ENCODE results near the gene MFSD6.

The MFSD6 gene

GRCh38 chr2:190425883-190426658 is 17.9 kb downstream of the MFSD6 start:
- TF ChIP-seq TEAD4 (IDR thresholded peaks at IDR 0.05) (no peak), YY1 (IDR thresholded peaks at IDR 0.05; ENCODE audit: low read depth) (no peak), NFIC (IDR thresholded peaks at IDR 0.05) (no peak), REST (IDR thresholded peaks at IDR 0.05; ENCODE audit: low read depth) (no peak), EP300 (IDR thresholded peaks at IDR 0.05; ENCODE audit: borderline replicate concordance) (no peak), CEBPB (IDR thresholded peaks at IDR 0.05) (no peak), CREB1 (IDR thresholded peaks at IDR 0.05; ENCODE audit: low read depth) (no peak), FOXM1 (IDR thresholded peaks at IDR 0.05; ENCODE audit: borderline replicate concordance, low read depth) (no peak), ZBTB7A (IDR thresholded peaks at IDR 0.05; ENCODE audit: low read depth) (no peak), RAD21 (IDR thresholded peaks at IDR 0.05; ENCODE audit: low read depth) (no peak), MAX (IDR thresholded peaks at IDR 0.05) (no peak), TCF12 (IDR thresholded peaks at IDR 0.05; ENCODE audit: low read depth) (no peak), TAF1 (IDR thresholded peaks at IDR 0.05; ENCODE audit: low read depth) (no peak), EGR1 (IDR thresholded peaks at IDR 0.05) (no peak)
- TF ChIP-seq, protein P1, sequence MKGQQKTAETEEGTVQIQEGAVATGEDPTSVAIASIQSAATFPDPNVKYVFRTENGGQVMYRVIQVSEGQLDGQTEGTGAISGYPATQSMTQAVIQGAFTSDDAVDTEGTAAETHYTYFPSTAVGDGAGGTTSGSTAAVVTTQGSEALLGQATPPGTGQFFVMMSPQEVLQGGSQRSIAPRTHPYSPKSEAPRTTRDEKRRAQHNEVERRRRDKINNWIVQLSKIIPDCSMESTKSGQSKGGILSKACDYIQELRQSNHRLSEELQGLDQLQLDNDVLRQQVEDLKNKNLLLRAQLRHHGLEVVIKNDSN (IDR thresholded peaks at IDR 0.05) = no peak

GRCh38 chr2:190431907-190432306 is 23.8 kb downstream of the MFSD6 start:
- TF ChIP-seq EP300 (IDR thresholded peaks at IDR 0.05; ENCODE audit: borderline replicate concordance) = no peak
- no peak for TF ChIP-seq CEBPB (IDR thresholded peaks at IDR 0.05)
- TF ChIP-seq TEAD4 (IDR thresholded peaks at IDR 0.05) = no peak
- TF ChIP-seq ZBTB7A (IDR thresholded peaks at IDR 0.05; ENCODE audit: low read depth) = no peak
- TF ChIP-seq CREB1 (IDR thresholded peaks at IDR 0.05; ENCODE audit: low read depth) = no peak
- TF ChIP-seq EGR1 (IDR thresholded peaks at IDR 0.05) = no peak
- TF ChIP-seq REST (IDR thresholded peaks at IDR 0.05; ENCODE audit: low read depth) = no peak
- TF ChIP-seq, protein P1 (IDR thresholded peaks at IDR 0.05) = no peak
- no peak for TF ChIP-seq TAF1 (IDR thresholded peaks at IDR 0.05; ENCODE audit: low read depth)
- no peak for TF ChIP-seq NFIC (IDR thresholded peaks at IDR 0.05)
- TF ChIP-seq RAD21 (IDR thresholded peaks at IDR 0.05; ENCODE audit: low read depth) = no peak
- no peak for TF ChIP-seq FOXM1 (IDR thresholded peaks at IDR 0.05; ENCODE audit: borderline replicate concordance, low read depth)
- TF ChIP-seq MAX (IDR thresholded peaks at IDR 0.05) = no peak
- no peak for TF ChIP-seq YY1 (IDR thresholded peaks at IDR 0.05; ENCODE audit: low read depth)
- TF ChIP-seq TCF12 (IDR thresholded peaks at IDR 0.05; ENCODE audit: low read depth) = no peak

GRCh38 chr2:190432567-190433231 is 24.5 kb downstream of the MFSD6 start:
- no peak for TF ChIP-seq RAD21 (IDR thresholded peaks at IDR 0.05; ENCODE audit: low read depth)
- no peak for TF ChIP-seq REST (IDR thresholded peaks at IDR 0.05; ENCODE audit: low read depth)

DNA sequence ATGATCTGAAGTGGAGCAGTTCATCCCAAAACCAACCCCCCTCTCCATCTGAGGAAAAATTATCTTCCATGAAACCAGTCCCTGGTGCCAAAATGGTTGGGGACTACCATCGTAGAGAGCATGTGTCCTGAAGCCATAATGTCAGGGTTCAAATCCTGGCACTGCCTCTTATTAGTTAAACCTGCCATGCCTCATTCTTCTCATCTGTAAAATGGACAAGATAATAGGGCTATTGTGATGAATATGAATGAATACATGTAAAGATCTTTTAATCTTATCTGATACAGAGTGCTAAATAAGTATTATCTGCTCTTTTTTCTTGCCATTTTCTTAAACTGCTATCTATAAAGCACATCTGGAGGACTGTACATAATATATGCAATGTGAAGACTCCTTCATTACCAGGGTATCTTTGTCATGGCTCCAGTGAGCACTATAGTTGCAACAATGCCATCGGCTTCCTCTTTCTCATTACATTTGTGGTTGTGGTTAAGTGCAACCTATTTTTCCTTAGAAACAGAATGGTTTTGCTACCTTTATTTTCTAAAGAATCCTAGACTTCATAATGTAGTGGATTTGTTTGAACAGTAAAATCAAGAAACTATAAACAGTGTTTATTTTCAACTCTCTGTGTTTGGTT is 27.0 kb downstream of the MFSD6 start:
- TF ChIP-seq REST (IDR thresholded peaks at IDR 0.05; ENCODE audit: low read depth) (no peak), CREB1 (IDR thresholded peaks at IDR 0.05; ENCODE audit: low read depth) (no peak), MAX (IDR thresholded peaks at IDR 0.05) (no peak), FOXM1 (IDR thresholded peaks at IDR 0.05; ENCODE audit: borderline replicate concordance, low read depth) (no peak), TCF12 (IDR thresholded peaks at IDR 0.05; ENCODE audit: low read depth) (no peak), TAF1 (IDR thresholded peaks at IDR 0.05; ENCODE audit: low read depth) (no peak), YY1 (IDR thresholded peaks at IDR 0.05; ENCODE audit: low read depth) (no peak), CEBPB (IDR thresholded peaks at IDR 0.05) (no peak), ZBTB7A (IDR thresholded peaks at IDR 0.05; ENCODE audit: low read depth) (no peak), EGR1 (IDR thresholded peaks at IDR 0.05) (no peak), TEAD4 (IDR thresholded peaks at IDR 0.05) (no peak), NFIC (IDR thresholded peaks at IDR 0.05) (no peak), RAD21 (IDR thresholded peaks at IDR 0.05; ENCODE audit: low read depth) (no peak), EP300 (IDR thresholded peaks at IDR 0.05; ENCODE audit: borderline replicate concordance) (no peak)
- TF ChIP-seq, protein P1 (IDR thresholded peaks at IDR 0.05) = no peak

Data from Ishikawa (cell line).